KOPT-K1 (cell line): ENCODE results near the gene CNR1.

ENCODE experiments used
- H3K27ac ChIP-seq: fragments of 200-600 bp; sonication (generic); 2 replicates; pipeline ENCODE4 v1.5.1; 2016; ENCODE audit warnings: antibody characterized with exemption, mild to moderate bottlenecking, low read depth, low read length; ENCODE audit not compliant: poor library complexity, severe bottlenecking
- H3K36me3 ChIP-seq: fragments of 200-600 bp; sonication (generic); 2 replicates; pipeline ENCODE4 v1.5.1; 2017; ENCODE audit warnings: antibody characterized with exemption, mild to moderate bottlenecking, low read length, moderate library complexity; ENCODE audit not compliant: insufficient read depth
- H3K9me3 ChIP-seq: fragments of 200-600 bp; sonication (generic); 2 replicates; pipeline ENCODE4 v1.5.1; 2017; ENCODE audit warnings: antibody characterized with exemption, low read length, mild to moderate bottlenecking; ENCODE audit not compliant: insufficient read depth, poor library complexity, severe bottlenecking

Gene CNR1

GRCh38 chr6:88119769-88120168, 46.4 kb downstream of the CNR1 start:
- Histone ChIP-seq H3K27ac (no peak overlapping the region), H3K36me3 (no peaks in the 10 kb centered on the region), H3K9me3 (no peaks in the 10 kb centered on the region)

- Histone ChIP-seq H3K36me3 (no peaks in the 10 kb centered on the region), H3K27ac (no peak overlapping the region), H3K9me3 (no peaks in the 10 kb centered on the region)
Observed at GRCh38 chr6:88116276-88116675, 49.9 kb downstream of the CNR1 start.

- H3K27ac ChIP-seq = no peak overlapping the region
Observed at GRCh38 chr6:88115307-88115706, 50.8 kb downstream of the CNR1 start.

GRCh38 chr6:88114838-88115237, 51.3 kb downstream of the CNR1 start:
- Histone ChIP-seq H3K9me3 (no peaks in the 10 kb centered on the region), H3K36me3 (no peaks in the 10 kb centered on the region), H3K27ac (no peak overlapping the region)

More at GRCh38 chr6:88115307-88115706, 50.8 kb downstream of the CNR1 start:
- no peaks in the 10 kb centered on the region for H3K9me3 ChIP-seq
- no peaks in the 10 kb centered on the region for H3K36me3 ChIP-seq

- Histone ChIP-seq H3K9me3 (no peaks in the 10 kb centered on the region), H3K36me3 (no peaks in the 10 kb centered on the region), H3K27ac (no peak overlapping the region)
Observed at GRCh38 chr6:88111991-88112390, 54.2 kb downstream of the CNR1 start.

- Histone ChIP-seq H3K36me3 (no peaks in the 10 kb centered on the region), H3K27ac (no peak overlapping the region), H3K9me3 (no peaks in the 10 kb centered on the region)
Observed at GRCh38 chr6:88107241-88107640, 58.9 kb downstream of the CNR1 start.

- H3K9me3 ChIP-seq = no peaks in the 10 kb centered on the region
- H3K36me3 ChIP-seq = no peaks in the 10 kb centered on the region
- H3K27ac ChIP-seq = no peak overlapping the region
Observed at GRCh38 chr6:88105741-88106340, 60.3 kb downstream of the CNR1 start.
